GM21717 (cell line): ENCODE measurements around the gene ADGRD2.

Experiments used
- ATAC-seq: cut with Tn5 transposase; IDR thresholded peaks from one replicate; pipeline ENCODE4 v1.9.1; 2021; ENCODE audit warnings: mild to moderate bottlenecking, moderate library complexity; ENCODE audit not compliant: unreplicated experiment

The ADGRD2 gene

DNA sequence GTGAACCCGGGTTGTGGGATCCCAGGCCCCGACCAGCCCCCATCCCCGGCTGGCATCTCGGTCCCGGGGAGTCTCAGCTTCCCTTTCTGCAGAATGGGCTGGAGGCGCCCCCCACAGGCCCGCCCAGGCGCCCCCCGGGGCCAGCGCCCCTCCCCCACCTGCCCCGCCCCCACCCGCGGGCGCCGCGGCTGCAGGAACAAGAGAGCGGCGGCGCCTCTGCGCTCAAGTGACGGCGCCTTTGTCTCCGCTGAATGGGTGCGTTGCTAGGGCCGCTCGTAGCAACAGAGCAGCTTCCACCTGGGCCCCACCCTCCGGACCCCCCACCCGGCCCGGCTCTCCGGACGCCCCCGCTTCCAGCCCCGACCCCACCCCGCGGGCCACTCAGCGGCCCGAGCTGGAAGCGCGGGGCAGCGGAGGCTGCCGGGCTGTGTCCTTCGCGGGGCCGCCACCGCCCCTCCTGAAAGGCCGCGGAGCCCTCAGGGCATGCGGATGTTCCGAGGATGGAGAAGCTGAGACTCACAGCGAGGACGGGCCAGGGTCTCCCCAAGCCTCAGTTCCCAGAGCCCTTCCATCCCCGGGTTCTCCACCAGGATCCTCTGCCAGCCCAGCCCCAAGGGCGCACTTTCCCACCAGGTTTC lies 27.5 kb downstream of the ADGRD2 start:
- no peak for ATAC-seq

DNA sequence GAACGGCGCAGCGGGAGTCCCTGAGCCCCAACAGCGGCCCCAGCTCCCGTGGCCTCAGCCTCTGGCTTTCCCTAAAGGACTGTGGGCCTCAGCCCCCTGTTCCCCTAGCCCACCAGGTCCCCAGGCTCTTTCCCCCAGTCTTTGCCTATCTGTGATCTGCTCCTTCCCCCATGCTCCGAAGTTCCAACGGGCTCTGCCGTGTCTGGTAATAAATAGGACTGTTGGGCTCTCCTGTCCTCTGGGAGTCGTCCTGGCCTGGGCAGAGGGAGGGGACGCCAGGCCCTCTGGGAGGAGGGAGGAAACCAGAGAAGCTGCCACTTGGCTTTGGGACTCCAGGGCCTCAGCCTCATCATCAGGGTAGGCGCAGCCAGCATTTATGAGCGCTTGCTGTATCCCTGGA lies 28.1 kb downstream of the ADGRD2 start:
- no peak for ATAC-seq

DNA sequence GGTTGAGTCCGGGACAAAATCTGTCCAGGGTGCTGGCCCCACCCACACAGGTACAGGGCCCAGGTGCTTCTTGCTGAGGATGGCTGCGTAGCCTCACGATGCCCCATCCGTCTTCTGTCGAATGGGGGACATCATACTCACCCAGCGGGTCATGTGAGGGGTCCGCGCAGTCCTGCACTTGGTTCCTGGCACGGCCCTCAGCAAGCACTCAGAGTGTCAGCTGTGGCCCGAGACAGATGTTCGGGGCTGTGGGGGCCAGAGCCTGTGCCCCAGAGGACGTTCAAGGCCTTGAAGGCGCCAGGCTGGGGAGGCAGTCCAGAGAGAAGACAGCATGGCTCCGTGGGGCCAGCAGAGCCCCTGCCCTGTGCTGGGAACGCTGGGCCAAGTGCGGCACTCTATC lies 29.1 kb downstream of the ADGRD2 start:
- ATAC-seq: no peak

DNA sequence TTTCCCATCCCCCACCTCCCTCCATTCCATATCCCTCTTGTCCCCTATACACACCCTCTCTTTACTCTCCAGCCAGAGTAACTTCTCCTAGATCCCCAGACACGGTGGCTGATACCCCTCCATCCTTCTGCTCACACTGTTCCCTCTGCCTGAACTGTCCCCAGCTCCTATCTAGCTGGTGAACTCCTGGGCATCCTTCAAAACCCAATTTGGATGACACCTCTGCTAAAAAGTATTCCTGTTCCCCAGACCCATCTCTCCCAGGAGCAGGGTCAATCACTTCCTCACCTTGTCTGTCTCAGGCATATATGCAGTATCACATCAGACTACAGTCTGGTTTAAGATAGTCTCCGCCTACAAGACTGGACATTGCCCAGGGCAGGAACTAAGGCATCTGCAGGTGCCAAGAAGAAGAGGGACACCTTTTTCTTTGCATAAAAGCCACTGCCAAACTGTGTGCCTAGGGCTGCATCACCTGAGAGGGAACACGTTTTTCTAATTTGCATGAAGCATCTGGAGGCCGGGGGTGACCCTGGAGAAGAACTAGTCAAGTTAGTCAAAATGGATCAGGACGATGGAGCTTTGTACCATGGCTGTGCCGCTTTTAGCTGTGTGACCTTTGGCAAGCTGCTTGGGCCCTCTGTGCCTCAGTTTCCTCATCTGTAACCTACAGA lies 29.8 kb downstream of the ADGRD2 start:
- no peak for ATAC-seq

DNA sequence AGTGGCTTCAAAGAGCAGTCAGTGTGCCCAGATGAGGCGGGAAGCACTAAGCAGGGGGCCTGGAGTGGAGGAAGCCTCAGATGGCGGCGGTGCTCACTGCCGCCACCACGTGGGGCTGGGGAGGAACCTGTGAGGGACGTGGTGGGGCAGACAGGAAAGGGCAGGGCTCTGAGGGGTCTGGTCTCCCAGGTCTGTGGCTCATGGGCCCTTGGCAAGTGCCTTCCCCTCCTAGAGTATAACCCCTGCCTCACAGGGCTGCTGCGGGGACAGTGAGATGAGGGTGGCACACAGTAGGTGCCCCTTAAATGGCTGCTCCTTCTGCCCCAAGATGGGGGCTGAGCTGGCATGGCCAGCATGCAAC lies 30.4 kb downstream of the ADGRD2 start:
- ATAC-seq: no peak

DNA sequence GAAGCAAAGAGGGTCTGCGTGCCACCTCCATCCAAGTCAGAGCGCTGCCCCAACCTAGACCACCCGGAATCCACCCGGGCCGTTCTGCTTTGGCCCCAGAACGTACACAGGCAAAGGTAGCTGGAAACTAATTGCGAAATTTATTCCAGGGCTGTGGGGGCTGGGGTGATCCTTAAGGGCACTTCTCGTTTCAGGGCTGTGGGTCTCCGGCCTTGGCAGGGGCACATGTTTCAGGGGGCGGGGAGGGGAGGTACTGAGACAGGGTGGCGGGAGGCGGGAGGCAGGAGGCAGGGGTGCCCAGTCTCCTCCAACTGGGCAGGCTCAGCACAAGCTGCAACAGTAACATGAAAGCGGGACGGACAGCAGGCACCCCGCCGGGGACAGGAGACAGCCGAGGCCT lies 30.9 kb downstream of the ADGRD2 start:
- no peak for ATAC-seq

DNA sequence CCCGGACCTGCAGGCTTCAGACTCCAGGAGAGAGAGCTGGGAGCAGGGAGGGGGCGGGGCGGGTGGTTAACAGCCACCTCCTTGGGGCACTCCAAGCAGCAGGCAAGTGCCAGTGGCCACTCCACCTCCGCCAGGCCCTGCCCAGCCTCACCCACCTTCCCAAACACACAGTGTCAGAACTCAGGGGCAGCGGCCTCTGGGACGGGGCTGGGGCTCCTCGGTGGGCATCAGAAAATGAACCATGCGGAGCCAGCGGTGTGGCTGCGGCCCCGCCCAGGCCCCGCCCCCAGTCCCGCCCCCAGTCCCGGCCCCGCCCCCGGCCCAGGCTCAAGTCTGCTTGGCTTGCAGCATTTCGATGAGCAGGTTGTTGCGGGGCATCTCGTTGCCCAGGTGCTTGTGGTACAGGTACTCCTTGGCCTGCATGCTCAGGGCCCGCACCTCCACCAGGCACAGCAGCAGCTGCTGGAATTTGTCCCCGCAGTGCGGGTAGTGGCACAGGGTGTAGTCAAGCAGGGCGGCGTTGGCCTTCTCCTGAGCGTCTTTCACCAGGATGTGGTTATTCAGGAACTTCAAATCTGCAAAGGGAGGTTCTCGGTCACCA lies 32.3 kb downstream of the ADGRD2 start:
- ATAC-seq: no peak

DNA sequence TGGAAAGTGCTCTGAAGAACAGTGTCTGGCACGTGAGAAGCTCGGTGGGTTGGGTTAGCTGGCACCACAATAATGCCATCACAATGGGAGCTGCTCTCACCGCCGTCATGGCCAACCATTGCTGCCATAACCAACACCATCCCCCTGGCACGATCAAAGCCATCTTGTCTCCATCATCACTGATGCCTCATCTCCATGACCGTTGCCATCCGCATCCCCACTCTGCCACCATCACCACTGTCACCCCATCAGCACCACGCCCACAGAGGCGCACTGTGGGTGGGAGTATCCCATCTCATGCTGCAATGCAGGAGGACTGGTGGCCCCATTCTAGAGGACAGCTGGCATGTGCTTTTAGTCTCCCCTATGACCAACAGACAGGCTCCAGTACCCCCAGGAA lies 33.2 kb downstream of the ADGRD2 start:
- no peak for ATAC-seq

DNA sequence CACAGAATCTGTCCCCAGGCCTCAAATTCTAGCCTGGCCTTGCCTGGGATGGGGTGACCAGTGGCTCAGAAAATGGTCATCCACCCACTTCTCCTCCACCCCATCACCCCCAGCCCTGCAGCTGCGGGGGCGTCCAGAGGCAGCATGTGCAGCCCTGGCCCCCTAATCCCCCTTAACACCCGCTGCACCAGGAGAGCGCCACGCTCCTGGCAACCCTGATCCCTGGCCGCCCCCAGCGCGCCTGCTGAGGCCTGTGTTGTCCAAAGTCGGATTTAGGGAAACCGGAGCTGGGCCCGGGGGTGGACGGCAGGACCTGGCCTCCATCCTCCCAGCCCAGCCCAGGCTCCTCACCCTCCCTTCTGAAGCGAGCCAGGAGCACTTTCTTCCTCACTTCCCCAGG lies 35.0 kb downstream of the ADGRD2 start:
- ATAC-seq: no peak

DNA sequence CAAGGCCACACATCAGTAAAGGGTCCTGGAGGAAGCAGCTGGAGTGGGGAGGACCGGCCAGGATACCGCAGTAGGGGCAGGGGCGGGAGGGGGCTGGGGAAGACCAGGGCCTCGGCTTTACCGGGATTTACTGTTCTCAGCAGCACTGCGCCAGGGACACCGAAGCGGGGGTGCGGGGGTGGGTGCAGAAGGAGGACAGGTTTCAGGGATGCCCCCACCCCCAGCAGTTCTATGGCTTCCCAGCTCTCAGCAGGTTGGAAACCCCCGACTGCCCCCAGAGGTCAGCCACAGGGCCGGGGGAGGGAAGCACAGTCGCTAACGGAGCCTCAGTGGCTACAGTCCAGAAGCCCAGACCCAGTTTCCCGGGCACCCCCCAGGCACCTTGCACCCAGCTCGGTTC lies 35.7 kb downstream of the ADGRD2 start:
- no peak for ATAC-seq

DNA sequence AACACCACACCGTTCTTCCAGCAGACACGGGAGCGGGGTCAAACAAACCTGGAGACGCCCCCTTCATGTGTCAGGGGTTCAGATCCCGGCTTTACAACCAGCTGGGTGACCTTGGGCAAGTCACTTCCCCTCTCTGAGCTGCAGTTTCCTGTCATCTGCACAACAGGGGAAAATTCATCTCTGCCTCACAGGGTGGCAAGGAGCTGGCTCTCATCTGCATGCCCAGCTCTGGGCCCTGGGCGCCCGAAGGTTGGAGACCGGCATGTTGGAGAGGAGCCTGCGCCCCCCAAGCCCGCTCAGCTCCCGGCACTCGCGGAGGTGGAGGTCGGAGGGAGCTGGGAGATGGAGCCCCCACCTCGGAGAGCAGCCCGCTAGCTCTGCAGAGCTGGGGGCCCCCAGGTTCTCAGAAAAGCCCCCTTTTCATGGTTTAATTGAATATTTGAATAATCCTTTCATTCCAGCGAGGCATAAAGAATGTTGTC lies 36.6 kb downstream of the ADGRD2 start:
- ATAC-seq: no peak

DNA sequence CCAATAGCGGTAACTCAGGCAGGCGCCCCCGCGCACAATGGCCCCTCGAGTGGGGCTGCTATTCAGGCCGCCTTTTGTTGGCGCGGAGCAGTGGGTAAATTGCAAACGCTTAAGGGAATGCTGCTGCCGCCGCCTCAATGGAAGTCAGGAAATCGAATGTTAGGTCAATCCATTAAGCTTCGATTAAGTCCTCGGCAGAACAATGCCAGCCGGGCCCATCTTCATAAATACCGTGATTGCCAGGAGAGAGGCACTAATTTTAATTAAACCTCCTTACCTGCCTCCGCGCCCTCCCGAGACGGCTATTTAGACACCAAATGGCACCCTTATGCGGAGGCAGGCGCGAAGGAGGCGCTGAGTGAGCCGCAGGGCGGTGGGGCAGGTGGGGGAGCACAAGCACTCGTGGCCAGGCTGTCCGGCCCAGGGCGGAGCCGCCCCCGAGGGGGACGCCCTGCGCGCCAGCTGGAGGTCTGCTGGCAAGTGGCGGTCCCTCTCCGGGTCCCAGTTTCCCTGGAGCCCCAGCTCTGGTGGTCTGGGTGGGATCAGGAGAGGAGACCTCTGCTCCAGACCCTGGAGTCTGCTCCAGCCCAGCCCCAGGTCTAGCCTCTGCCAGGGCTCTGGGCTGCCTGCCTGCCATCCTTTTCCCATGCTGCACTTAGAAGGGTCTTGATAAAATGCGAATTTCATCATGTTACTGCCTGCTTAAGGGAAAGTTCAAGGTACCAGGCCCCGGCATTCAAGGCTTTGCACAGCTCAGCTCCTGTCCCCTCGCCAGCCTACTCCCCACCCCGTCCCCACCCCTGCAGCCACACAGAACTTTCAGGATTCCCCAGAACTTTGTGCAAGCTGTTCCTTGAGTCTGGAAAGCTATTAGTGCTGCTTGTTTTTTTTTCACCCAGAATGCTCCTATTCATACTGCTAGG lies 37.3 kb downstream of the ADGRD2 start:
- no peak for ATAC-seq

DNA sequence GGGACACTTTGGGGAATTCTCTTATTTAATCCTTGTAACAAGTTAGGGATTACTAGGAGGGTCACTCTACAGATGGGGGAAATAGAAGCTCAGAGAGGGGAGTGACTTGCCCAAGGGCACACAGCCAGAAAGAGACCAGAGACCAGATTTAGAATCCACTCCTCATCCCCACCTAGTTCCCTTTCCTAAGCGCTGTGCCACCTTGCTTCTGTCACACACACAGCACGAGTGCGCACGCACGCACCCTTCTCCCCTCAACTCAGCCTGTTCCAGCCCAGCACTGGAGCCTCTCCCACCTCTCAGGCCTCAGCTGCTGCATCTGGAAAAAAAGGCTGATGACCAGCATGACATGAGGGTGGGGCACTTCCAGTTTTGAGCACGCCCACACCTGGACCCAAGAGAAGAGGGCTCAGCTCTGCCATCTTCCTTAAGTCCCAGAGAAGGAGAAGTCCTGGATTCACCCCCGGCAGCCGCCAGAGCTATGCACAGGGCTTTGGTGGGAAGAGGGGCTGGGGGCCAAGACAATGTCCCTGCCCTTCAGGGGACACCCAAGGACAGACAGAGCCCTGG lies 38.5 kb downstream of the ADGRD2 start:
- ATAC-seq: no peak

DNA sequence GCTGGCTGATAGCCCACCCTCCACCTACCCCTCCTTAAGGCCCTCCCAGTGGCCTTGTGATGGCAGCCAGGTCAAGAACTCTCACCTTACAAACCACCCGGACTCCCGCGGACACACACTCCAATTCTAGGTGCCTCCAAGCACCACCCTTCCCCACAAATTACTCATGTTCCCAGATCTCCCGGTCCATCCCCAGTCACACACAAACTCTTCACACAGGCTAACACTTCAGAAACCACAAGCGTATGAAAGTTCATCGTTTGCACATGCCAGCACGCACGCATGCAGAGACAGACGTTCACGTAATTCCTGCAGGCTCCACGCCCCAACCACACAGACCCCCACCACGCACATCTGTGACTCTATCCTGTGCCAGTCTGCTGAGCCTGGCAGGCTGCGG lies 39.0 kb downstream of the ADGRD2 start:
- no peak for ATAC-seq

DNA sequence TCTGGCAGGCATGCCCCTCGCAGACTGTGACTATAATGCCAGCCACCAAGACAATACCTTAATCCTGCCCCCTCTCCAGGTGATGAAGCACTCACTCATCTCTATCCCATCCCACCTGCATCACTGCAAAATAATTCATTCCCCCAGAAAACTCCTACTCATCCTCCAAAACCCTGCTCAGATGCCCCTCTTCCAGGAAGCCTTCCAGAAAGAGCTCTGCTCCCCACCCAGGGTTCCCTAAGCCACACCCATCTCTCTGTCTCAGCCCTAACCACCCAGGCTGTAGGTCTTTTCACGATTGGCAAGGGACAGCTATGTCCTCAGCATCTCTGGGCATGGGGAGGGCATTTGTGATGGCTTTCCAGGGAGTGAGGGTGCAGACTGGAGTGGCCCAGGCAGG lies 39.8 kb downstream of the ADGRD2 start:
- ATAC-seq: no peak

DNA sequence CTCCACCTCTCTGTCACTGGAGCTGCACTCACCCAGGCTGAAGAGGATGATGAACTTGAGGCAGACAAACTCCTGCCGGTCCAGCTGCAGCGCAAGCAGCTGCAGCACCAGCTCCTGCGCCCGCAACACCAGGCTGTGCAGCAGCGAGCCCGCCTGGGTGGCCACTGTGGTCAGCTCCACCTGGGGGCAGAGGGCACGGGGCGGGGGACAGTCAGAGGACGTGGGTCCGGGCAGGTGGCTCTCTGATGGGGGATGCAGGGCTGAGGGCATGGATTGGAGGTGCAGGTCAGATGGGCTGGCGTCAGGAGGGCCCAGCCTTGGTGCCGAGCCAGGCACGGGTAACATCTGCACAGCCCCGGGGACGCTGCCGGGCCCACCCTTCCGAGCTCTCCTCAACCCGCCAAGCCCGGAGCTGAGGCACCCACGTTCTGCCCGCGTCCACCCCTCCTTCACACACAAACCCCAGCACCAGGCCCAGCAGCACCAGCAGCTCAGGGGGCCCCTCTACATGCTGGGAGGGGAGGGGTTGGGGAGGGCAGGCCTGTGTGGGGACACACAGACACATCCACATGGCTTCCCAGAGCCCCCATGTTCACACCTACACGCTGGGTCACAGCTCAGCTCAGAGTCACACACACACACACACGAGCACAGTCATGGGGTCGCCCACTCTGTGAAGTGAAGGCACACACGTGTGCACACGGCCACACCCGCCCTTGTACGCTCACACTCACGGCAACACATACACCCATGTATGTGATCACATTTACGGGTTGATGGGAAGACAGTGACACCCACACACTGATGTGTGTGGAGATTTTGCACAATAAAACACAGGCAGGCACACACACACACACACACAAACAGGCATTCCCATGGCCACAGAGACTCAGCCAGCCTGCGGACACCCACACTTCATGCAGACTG lies 41.1 kb downstream of the ADGRD2 start:
- no peak for ATAC-seq

DNA sequence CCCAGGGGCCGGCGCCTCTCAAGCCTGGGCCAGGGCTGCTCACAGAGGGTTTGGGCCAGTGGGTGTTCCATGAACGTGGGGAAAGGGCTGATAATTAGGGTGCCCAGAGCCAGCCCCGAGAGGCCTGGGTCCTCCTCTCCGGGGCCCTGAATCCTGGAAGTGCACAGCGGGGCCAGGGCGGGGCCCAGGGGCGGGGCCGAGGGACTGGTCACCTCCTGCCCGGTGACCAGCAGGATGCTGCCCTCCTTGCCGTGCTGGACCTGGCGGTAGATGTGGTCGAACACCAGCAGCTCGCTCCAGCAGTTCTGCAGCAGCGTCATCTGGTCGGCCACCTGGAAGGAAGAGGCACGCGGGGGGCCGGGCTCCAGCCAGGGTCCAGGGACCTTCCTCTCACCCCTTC lies 42.6 kb downstream of the ADGRD2 start:
- no peak for ATAC-seq

DNA sequence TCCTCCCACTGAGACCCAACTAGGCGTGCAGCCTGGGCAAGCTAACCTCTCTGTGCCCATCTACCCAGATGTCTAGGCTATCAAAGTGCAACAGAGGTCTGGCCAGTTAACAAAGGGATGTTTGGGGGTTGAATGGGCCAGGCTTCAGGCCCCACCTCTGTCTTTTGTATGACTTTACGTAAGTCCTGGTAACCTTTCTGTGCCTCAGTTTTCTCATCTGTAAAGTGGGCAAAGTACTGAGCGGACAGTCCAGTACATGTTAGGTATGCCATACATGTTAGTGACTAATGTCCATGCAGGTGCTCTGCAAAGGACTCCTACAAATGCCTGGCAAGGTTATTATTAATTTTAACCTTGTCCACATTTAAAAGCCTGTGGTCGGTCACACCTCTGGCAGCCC lies 43.0 kb downstream of the ADGRD2 start:
- ATAC-seq: no peak

DNA sequence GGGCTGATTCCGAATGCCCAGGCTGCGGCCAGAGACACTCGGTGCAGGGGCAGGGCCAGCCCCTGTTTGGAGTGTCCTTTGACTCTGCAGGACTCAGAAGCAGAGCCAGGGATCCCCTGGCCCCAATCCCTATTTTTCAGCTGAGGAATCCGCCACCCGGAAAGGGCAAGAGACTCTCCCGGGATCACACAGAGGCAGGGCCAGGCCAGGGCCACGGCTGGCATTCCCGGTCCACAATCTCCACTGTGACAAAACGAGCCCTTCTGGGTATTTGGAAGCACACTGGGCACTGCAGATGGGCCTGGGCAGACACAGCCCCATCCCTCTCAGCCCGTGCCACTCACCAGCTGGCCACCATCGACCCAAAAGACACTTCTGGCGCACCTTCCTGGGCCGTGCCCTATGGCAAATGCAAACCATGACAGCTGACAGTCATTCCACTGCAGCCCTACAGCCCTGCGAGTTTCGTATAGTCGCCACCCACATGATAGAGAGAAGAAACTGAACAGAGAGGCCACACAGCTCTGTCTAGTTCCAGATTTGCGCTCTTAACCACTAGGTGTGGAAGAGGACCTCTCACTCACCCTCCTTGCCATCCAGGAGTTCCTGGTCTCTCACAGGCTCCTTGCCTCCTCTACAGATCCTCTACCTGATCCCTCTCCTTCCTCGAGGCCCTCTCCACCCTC lies 43.7 kb downstream of the ADGRD2 start:
- peak; percentile 64 for ATAC-seq
